Mesenchymal stem cell (in vitro differentiated cells and primary cell): Measurements from ENCODE around the gene LRRTM4.
A peak's percentile ranks its signal among the peaks of the same experiment; 100 is the strongest.

Experiments
- DNase-seq: peaks from one replicate; pipeline ENCODE4 v3.0.0-alpha.2; 2013
- H2AFZ ChIP-seq: one replicate; pipeline ENCODE4 v1.6.1; 2013; ENCODE audit warnings: low read depth, mild to moderate bottlenecking, control low read depth, inconsistent platforms, low read length, moderate library complexity
- H2AK5ac ChIP-seq: 2 replicates; pipeline ENCODE4 v1.6.1; 2013; ENCODE audit warnings: low read length, moderate library complexity, mild to moderate bottlenecking, inconsistent platforms; ENCODE audit not compliant: severe bottlenecking
- H2BK120ac ChIP-seq: one replicate; pipeline ENCODE4 v1.6.1; 2013; ENCODE audit warnings: low read depth, mild to moderate bottlenecking, inconsistent platforms, low read length, moderate library complexity
- H2BK12ac ChIP-seq, 2 experiments: one replicate each; pipeline ENCODE4 v1.6.1; 2013; ENCODE audit warnings: inconsistent platforms in 2 of 2, low read length in 2 of 2, mild to moderate bottlenecking in 2 of 2, moderate library complexity in 2 of 2, control low read depth in 1 of 2
- H2BK15ac ChIP-seq: one replicate; pipeline ENCODE4 v1.6.1; 2013; ENCODE audit warnings: mild to moderate bottlenecking, low read depth, inconsistent platforms; ENCODE audit not compliant: poor library complexity, severe bottlenecking
- H2BK5ac ChIP-seq: 2 replicates; pipeline ENCODE4 v1.6.1; 2013; ENCODE audit warnings: low read depth, mild to moderate bottlenecking, low read length, control low read depth, inconsistent platforms; ENCODE audit not compliant: poor library complexity, severe bottlenecking
- H3K14ac ChIP-seq, 2 experiments: one replicate each; pipeline ENCODE4 v1.6.1; 2013; ENCODE audit warnings: inconsistent platforms in 2 of 2, low read length in 2 of 2, control low read depth in 1 of 2, mild to moderate bottlenecking in 1 of 2, moderate library complexity in 1 of 2
- H3K18ac ChIP-seq, 2 experiments: one replicate each; pipeline ENCODE4 v1.6.1; 2013; ENCODE audit warnings: inconsistent platforms in 2 of 2, low read length in 2 of 2, control low read depth in 1 of 2, low read depth in 1 of 2, mild to moderate bottlenecking in 1 of 2
- H3K23ac ChIP-seq, 2 experiments: one replicate each; pipeline ENCODE4 v1.6.1; 2013; ENCODE audit warnings: inconsistent platforms in 2 of 2, low read length in 2 of 2, mild to moderate bottlenecking in 2 of 2, moderate library complexity in 2 of 2, control low read depth in 1 of 2
- H3K27ac ChIP-seq: 2 replicates; pipeline ENCODE4 v1.5.1; 2013; ENCODE audit warnings: mild to moderate bottlenecking, moderate library complexity, low read length, control low read depth, inconsistent platforms; ENCODE audit not compliant: poor library complexity, severe bottlenecking
- H3K27me3 ChIP-seq, 2 experiments: 2 replicates each; pipeline versions ENCODE4 v1.6.1 to v1.7.0; 2013; ENCODE audit warnings: low read length in 2 of 2, mild to moderate bottlenecking in 2 of 2, moderate library complexity in 2 of 2, control low read depth in 1 of 2, inconsistent platforms in 1 of 2; ENCODE audit not compliant: control insufficient read depth in 1 of 2, insufficient read depth in 1 of 2
- H3K36me3 ChIP-seq, 2 experiments: 2 replicates each; pipeline versions ENCODE4 v1.6.1 to v1.7.0; 2013; ENCODE audit warnings: low read length in 2 of 2, control low read depth in 1 of 2, inconsistent platforms in 1 of 2, low read depth in 1 of 2, mild to moderate bottlenecking in 1 of 2; ENCODE audit not compliant: insufficient read depth in 2 of 2, control insufficient read depth in 1 of 2
- H3K4ac ChIP-seq, 2 experiments: one replicate each; pipeline ENCODE4 v1.6.1; 2013; ENCODE audit warnings: inconsistent platforms in 2 of 2, low read length in 2 of 2, mild to moderate bottlenecking in 2 of 2, moderate library complexity in 2 of 2, control low read depth in 1 of 2, low read depth in 1 of 2
- H3K4me1 ChIP-seq: 2 replicates; pipeline ENCODE4 v1.6.1; 2013; ENCODE audit warnings: low read depth, low read length, control low read depth; ENCODE audit not compliant: control insufficient read depth, insufficient read depth
- H3K4me2 ChIP-seq: 2 replicates; pipeline ENCODE4 v1.6.1; 2013; ENCODE audit warnings: low read length, mild to moderate bottlenecking, inconsistent platforms; ENCODE audit not compliant: poor library complexity, severe bottlenecking
- H3K4me3 ChIP-seq, 2 experiments: 2 replicates each; pipeline versions ENCODE4 v1.5.1 to v1.7.0; 2013; ENCODE audit warnings: low read length in 2 of 2, mild to moderate bottlenecking in 2 of 2, control low read depth in 1 of 2, low read depth in 1 of 2; ENCODE audit not compliant: insufficient read depth in 1 of 2
- H3K79me1 ChIP-seq: replicated peaks from 2 replicates; pipeline ENCODE4 v1.6.1; 2013; ENCODE audit warnings: mild to moderate bottlenecking, control low read depth, low read length, inconsistent platforms; ENCODE audit not compliant: poor library complexity, severe bottlenecking
- H3K9ac ChIP-seq: 2 replicates; pipeline ENCODE4 v1.7.0; 2013; ENCODE audit warnings: mild to moderate bottlenecking, low read length, moderate library complexity
- H3K9me3 ChIP-seq: 2 replicates; pipeline ENCODE4 v1.7.0; 2013; ENCODE audit warnings: mild to moderate bottlenecking, low read length; ENCODE audit not compliant: control insufficient read depth
- H4K8ac ChIP-seq: one replicate; pipeline ENCODE4 v1.6.1; 2013; ENCODE audit warnings: inconsistent platforms, mild to moderate bottlenecking, low read length, moderate library complexity
- H4K91ac ChIP-seq: one replicate; pipeline ENCODE4 v1.6.1; 2013; ENCODE audit warnings: mild to moderate bottlenecking, low read length, inconsistent platforms
- WGBS: methylation state at CpG from one replicate; pipeline ENCODE4 v1.1.7; 2013; ENCODE audit warnings: mixed read lengths; 5-methylcytosine and 5-hydroxymethylcytosine counted together

The LRRTM4 gene

DNA sequence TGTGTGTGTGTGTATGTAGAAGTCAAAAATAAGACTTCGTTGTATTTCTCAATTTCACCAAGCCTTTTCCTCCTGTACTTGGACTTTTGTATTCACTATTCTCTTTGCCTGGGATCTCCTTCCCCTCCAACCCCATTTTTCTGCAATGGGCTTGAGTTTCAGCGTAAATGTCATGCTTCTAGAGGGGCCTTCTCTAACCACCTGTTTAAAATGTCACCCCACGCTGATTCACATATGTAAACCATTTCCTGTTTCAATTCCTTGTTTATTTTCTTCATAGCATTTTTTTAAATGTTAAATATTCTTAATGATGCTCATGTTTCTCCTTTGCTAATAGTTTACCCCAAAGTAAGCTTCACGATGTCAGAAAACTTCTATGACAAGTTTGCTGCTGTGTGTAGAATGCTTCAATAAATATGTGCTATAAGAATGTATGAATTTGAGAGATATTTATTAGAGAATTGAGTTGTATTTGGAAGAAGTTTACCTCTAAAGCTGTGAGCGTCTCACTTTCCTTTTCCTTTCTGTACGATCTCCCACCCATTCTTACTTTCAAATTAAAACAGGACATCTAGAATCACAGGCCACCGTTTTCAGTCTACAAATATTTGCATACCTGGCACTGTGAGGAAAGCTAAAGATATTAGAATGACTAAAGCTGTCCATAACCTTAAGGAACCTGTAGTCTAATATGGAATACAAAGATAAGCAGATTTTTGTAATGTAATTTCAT lies 762.4 kb downstream of the LRRTM4 start:
- Histone ChIP-seq H3K4me2 (no peak overlapping the region), H3K14ac (no peak overlapping the region), H3K23ac (no peak overlapping the region), H3K36me3 (no peaks in the 10 kb centered on the region), H3K9ac (no peak overlapping the region), H3K4me3 (no peak overlapping the region), H2BK5ac (no peak overlapping the region), H2AFZ (no peak overlapping the region), H3K27me3 (no peaks in the 10 kb centered on the region), H3K18ac (no peak overlapping the region), H3K4ac (no peak overlapping the region), H3K79me1 (no peaks in the 10 kb centered on the region), H3K4me1 (no peaks in the 10 kb centered on the region), H2BK15ac (no peak overlapping the region), H2BK120ac (no peak overlapping the region), H3K27ac (no peak overlapping the region), H2BK12ac (no peak overlapping the region), H2AK5ac (no peak overlapping the region), H3K9me3 (no peaks in the 10 kb centered on the region), H4K8ac (no peak overlapping the region), H4K91ac (no peak overlapping the region)
- 86% methylated on average over 4 of the region's 7 CpGs for WGBS
- DNase-seq, result no peak

DNA sequence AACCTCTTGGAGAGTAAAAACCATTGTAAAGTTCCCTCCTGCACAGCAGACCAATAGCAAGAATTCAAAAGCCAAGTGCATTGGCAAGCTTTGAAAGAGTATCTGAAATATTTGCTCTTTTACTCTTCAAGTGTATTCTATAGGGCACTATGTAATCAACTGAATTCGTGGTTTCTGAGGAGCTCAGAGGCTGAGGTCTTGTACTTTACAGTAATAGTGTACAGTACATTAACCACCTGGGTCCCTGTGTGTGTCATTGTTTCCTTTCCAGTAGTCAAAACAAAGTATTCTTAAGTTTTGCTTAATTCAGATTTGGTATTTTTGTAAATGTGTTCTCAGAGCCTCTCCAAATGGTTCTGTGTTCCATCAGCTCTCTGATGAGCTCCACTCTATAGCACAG lies 769.7 kb downstream of the LRRTM4 start:
- Histone ChIP-seq H3K4me2 (no peak overlapping the region), H3K4me3 (no peak overlapping the region)
- no peak for DNase-seq

GRCh38 chr2:76749858-76750257 lies 772.3 kb downstream of the LRRTM4 start:
- no peak overlapping the region for H3K9ac ChIP-seq
- no peak overlapping the region for H3K14ac ChIP-seq
- no peak overlapping the region for H4K8ac ChIP-seq
- no peak overlapping the region for H3K23ac ChIP-seq
- no peak overlapping the region for H4K91ac ChIP-seq
- H3K79me1 ChIP-seq, result no peaks in the 10 kb centered on the region
- H3K18ac ChIP-seq, result no peak overlapping the region
- H2AK5ac ChIP-seq, result no peak overlapping the region
- H3K4ac ChIP-seq, result no peak overlapping the region
- H2BK120ac ChIP-seq, result no peak overlapping the region
- H2BK15ac ChIP-seq, result no peak overlapping the region
- no peak overlapping the region for H2AFZ ChIP-seq
- no peak overlapping the region for H3K4me3 ChIP-seq
- no peaks in the 10 kb centered on the region for H3K4me1 ChIP-seq
- no peaks in the 10 kb centered on the region for H3K36me3 ChIP-seq
- H2BK5ac ChIP-seq, result no peak overlapping the region
- H2BK12ac ChIP-seq, result no peak overlapping the region
- H3K27me3 ChIP-seq, result no peaks in the 10 kb centered on the region
- no peak overlapping the region for H3K27ac ChIP-seq
- no peak for DNase-seq
- H3K9me3 ChIP-seq, result no peaks in the 10 kb centered on the region
- H3K4me2 ChIP-seq, result no peak overlapping the region

More for the DNA sequence above, 769.7 kb downstream of the LRRTM4 start:
- H4K8ac ChIP-seq, result no peak overlapping the region
- no peak overlapping the region for H4K91ac ChIP-seq
- no peak overlapping the region for H3K9ac ChIP-seq
- no peak overlapping the region for H2AK5ac ChIP-seq
- no peaks in the 10 kb centered on the region for H3K27me3 ChIP-seq
- no peaks in the 10 kb centered on the region for H3K9me3 ChIP-seq
- no peak overlapping the region for H2BK15ac ChIP-seq
- H2BK5ac ChIP-seq, result no peak overlapping the region
- WGBS, result no CpG with 5 or more reads among the region's 1 CpG
- no peaks in the 10 kb centered on the region for H3K36me3 ChIP-seq
- no peak overlapping the region for H2BK120ac ChIP-seq
- no peak overlapping the region for H2AFZ ChIP-seq
- no peak overlapping the region for H3K4ac ChIP-seq
- H3K79me1 ChIP-seq, result no peaks in the 10 kb centered on the region
- no peak overlapping the region for H2BK12ac ChIP-seq
- no peak overlapping the region for H3K27ac ChIP-seq
- no peak overlapping the region for H3K23ac ChIP-seq
- no peaks in the 10 kb centered on the region for H3K4me1 ChIP-seq
- H3K14ac ChIP-seq, result no peak overlapping the region
- no peak overlapping the region for H3K18ac ChIP-seq

DNA sequence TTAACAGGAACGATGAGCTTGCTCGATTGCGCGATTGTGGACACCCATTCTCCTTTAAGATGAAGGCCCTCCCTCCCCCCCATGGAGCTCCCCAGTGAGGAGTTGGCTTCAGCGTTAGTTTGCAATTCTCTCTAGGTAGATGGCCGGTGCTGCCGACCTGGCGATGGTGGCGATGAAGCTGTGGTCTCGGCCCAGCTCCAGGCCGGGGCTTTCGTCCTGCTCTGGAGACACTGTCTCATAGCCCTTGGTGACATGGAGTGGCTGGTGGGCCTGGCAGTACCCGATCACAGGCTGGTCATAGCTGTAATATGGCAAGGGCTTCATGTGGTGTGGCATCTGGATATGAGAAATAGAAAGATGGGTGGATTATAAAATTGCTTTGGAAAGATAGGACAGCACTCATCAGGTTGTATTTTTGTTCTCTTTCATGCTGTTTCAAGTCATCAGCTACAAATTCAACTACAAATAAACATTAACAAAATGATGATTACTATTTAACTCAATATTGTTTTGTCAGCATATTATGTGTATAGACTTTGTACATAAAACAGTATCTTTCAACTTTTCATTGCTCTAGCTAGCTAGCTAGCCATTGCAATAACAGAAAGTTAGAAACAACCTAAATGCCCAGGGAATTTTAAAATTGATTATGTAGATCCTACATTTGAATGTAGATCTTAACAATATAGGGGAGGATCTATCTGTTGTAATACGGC lies 773.4 kb downstream of the LRRTM4 start:
- H3K36me3 ChIP-seq, result no peaks in the 10 kb centered on the region
- H3K18ac ChIP-seq, result no peak overlapping the region
- no peak overlapping the region for H2AFZ ChIP-seq
- no peak overlapping the region for H4K91ac ChIP-seq
- DNase-seq, result no peak
- H3K14ac ChIP-seq, result peak overlapping the region in 1 of 2 experiments; percentile 41
- no peak overlapping the region for H2BK5ac ChIP-seq
- no peak overlapping the region for H4K8ac ChIP-seq
- H3K4me1 ChIP-seq, result no peaks in the 10 kb centered on the region
- no peak overlapping the region for H2BK120ac ChIP-seq
- no peaks in the 10 kb centered on the region for H3K9me3 ChIP-seq
- H2AK5ac ChIP-seq, result no peak overlapping the region
- H3K23ac ChIP-seq, result no peak overlapping the region
- no peak overlapping the region for H3K4me3 ChIP-seq
- no peaks in the 10 kb centered on the region for H3K79me1 ChIP-seq
- 97% methylated on average over 13 of the region's 14 CpGs for WGBS
- no peak overlapping the region for H2BK12ac ChIP-seq
- H3K27ac ChIP-seq, result no peak overlapping the region
- no peak overlapping the region for H3K4me2 ChIP-seq
- H2BK15ac ChIP-seq, result no peak overlapping the region
- H3K27me3 ChIP-seq, result no peaks in the 10 kb centered on the region
- no peak overlapping the region for H3K9ac ChIP-seq
- H3K4ac ChIP-seq, result no peak overlapping the region
